HCT116 (cell line): Measurements from ENCODE around the gene GALNT6. TPM values are rescaled to one million over a fixed set of nuclear protein-coding genes. Genes with fewer than 3 reads are reported as not detected.

Experiments
- ATAC-seq: fragments of 200-7000 bp; cut with Tn5 transposase; 2 replicates; pipeline ENCODE4 v1.9.1; 2020; ENCODE audit warnings: mild to moderate bottlenecking, moderate library complexity
- BruUV-seq: library from RNA; stranded (reverse); fragments of 400-500 nt; replicated peaks from 2 replicates; lab custom pipeline; 2021; lab: Mats Ljungman, UMichigan
- CTCF ChIA-PET: fragments of 300-600 bp; sonication (Branson Sonifier 250); formaldehyde crosslinking; loops from one replicate; lab custom pipeline; 2021; ENCODE audit warnings: antibody characterized with exemption; lab: Charles Lee
- POLR2A ChIA-PET: fragments of 300-600, 350-600 bp; sonication (Branson Sonifier 250); formaldehyde crosslinking; loops from one replicate; lab custom pipeline; 2021; ENCODE audit warnings: antibody characterized with exemption; lab: Charles Lee
- RAD21 ChIA-PET, 2 experiments: fragments of 300-600 bp; sonication (Branson Sonifier 250); formaldehyde crosslinking; loops; one replicate each; lab custom pipeline; 2023; ENCODE audit warnings: low total read pairs in 2 of 2; ENCODE audit not compliant: uncharacterized antibody in 2 of 2, unreplicated experiment in 2 of 2, low non-redundant PET in 1 of 2; lab: Charles Lee
- DNase-seq: peaks from one replicate; pipeline ENCODE4 v3.0.0-alpha.2; 2010; ENCODE audit warnings: low read depth, low spot score
- H2AFZ ChIP-seq: fragments of 200-600 bp; shearing (Covaris generic), sonication (generic); 2 replicates; pipeline ENCODE4 v1.6.1; 2017; ENCODE audit warnings: low read depth, mixed run types, mixed read lengths, antibody characterized with exemption, low read length; ENCODE audit not compliant: poor library complexity, severe bottlenecking
- H3K27ac ChIP-seq: 2 replicates; pipeline ENCODE4 v1.5.1; 2012; ENCODE audit warnings: low read depth, low read length
- H3K27me3 ChIP-seq: fragments of 200-600 bp; sonication (generic); 2 replicates; pipeline ENCODE4 v1.6.1; 2016; ENCODE audit warnings: mixed run types, low read length, mixed read lengths; ENCODE audit not compliant: insufficient read depth
- H3K36me3 ChIP-seq, 2 experiments: fragments of 200-500 bp in 1 of 2; fragments of 200-600 bp in 1 of 2; sonication (Bioruptor generic) in 1 of 2; sonication (generic) in 1 of 2; 2 replicates each; pipeline versions ENCODE4 v1.5.1 to v1.6.1; 2014 to 2016; ENCODE audit warnings: low read length in 2 of 2, inconsistent platforms in 1 of 2, mixed read lengths in 1 of 2, mixed run types in 1 of 2; ENCODE audit not compliant: insufficient read depth in 2 of 2, control insufficient read depth in 1 of 2
- H3K4me1 ChIP-seq, 2 experiments: fragments of 200-600 bp in 1 of 2; sonication (generic) in 1 of 2; 2 replicates each; pipeline versions ENCODE4 v1.5.1 to v1.6.1; 2012 to 2017; ENCODE audit warnings: low read length in 2 of 2, inconsistent platforms in 1 of 2, mild to moderate bottlenecking in 1 of 2, mixed read lengths in 1 of 2, mixed run types in 1 of 2, moderate library complexity in 1 of 2; ENCODE audit not compliant: insufficient read depth in 2 of 2, control insufficient read depth in 1 of 2
- H3K4me2 ChIP-seq: fragments of 200-600 bp; sonication (generic); 2 replicates; pipeline ENCODE4 v1.6.1; 2017; ENCODE audit warnings: mixed run types, low read length, mixed read lengths
- H3K4me3 ChIP-seq, 2 experiments: fragments of 200-600 bp in 1 of 2; sonication (generic) in 1 of 2; replicated peaks in 1 of 2; 2 replicates each; pipeline ENCODE4 v1.5.1; 2011 to 2016; ENCODE audit warnings: low read length in 2 of 2, control low read depth in 1 of 2, low read depth in 1 of 2, mild to moderate bottlenecking in 1 of 2, mixed read lengths in 1 of 2, mixed run types in 1 of 2
- H3K79me2 ChIP-seq: fragments of 200-600 bp; sonication (generic); 2 replicates; pipeline ENCODE4 v1.6.1; 2017; ENCODE audit warnings: mild to moderate bottlenecking, mixed run types, low read length, moderate library complexity, mixed read lengths; ENCODE audit not compliant: insufficient read depth
- H3K9ac ChIP-seq: fragments of 200-600 bp; sonication (generic); 2 replicates; pipeline ENCODE4 v1.6.1; 2016; ENCODE audit warnings: low read length, mixed read lengths
- H3K9me2 ChIP-seq: fragments of 200-600 bp; sonication (generic), shearing (Covaris generic); 2 replicates; pipeline ENCODE4 v1.6.1; 2017; ENCODE audit warnings: mixed run types, mild to moderate bottlenecking, moderate library complexity; ENCODE audit not compliant: insufficient read depth
- H3K9me3 ChIP-seq, 2 experiments: fragments of 200-500 bp in 1 of 2; fragments of 200-600 bp in 1 of 2; sonication (Bioruptor generic) in 1 of 2; sonication (generic) in 1 of 2; 2 replicates each; pipeline ENCODE4 v1.6.1; 2014 to 2017; ENCODE audit warnings: low read length in 2 of 2, mixed read lengths in 2 of 2, inconsistent platforms in 1 of 2, low read depth in 1 of 2, mild to moderate bottlenecking in 1 of 2, mixed run types in 1 of 2, moderate library complexity in 1 of 2; ENCODE audit not compliant: control insufficient read depth in 1 of 2, insufficient read depth in 1 of 2
- H4K20me1 ChIP-seq: fragments of 200-600 bp; sonication (generic), shearing (Covaris generic); 2 replicates; pipeline ENCODE4 v1.6.1; 2017; ENCODE audit warnings: mixed run types, mild to moderate bottlenecking, moderate library complexity; ENCODE audit not compliant: insufficient read depth
- ATF3 ChIP-seq: IDR thresholded peaks from 2 replicates; pipeline ENCODE4 v1.6.1; 2012
- ELF1 ChIP-seq: IDR thresholded peaks from 2 replicates; pipeline ENCODE4 v1.6.1; 2012; ENCODE audit warnings: low read depth, borderline replicate concordance
- EZH2 ChIP-seq: fragments of 200-600 bp; sonication (generic); IDR thresholded peaks from 2 replicates; pipeline ENCODE4 v1.6.1; 2017; ENCODE audit warnings: antibody characterized with exemption, mixed run types
- FOSL1 ChIP-seq: IDR thresholded peaks from 2 replicates; pipeline ENCODE4 v1.6.1; 2012; ENCODE audit warnings: low read depth
- MAX ChIP-seq: IDR thresholded peaks from 2 replicates; pipeline ENCODE4 v1.6.1; 2012
- POLR2A ChIP-seq: IDR thresholded peaks from 2 replicates; pipeline ENCODE4 v1.7.0; 2011; ENCODE audit warnings: borderline replicate concordance; ENCODE audit not compliant: insufficient read depth, insufficient read length; ENCODE audit errors: extremely low read depth
- RAD21 ChIP-seq: IDR thresholded peaks from 2 replicates; pipeline ENCODE4 v1.6.1; 2012; ENCODE audit warnings: low read depth, mild to moderate bottlenecking
- SRF ChIP-seq: IDR thresholded peaks from 2 replicates; pipeline ENCODE4 v1.6.1; 2012; ENCODE audit warnings: low read depth
- YY1 ChIP-seq: IDR thresholded peaks from 2 replicates; pipeline ENCODE4 v1.6.1; 2011; ENCODE audit warnings: low read length, low read depth, moderate library complexity, mild to moderate bottlenecking; ENCODE audit not compliant: insufficient replicate concordance; ENCODE audit errors: extremely low read depth
- ZFX ChIP-seq: fragments of 450-650 bp; IDR thresholded peaks from 2 replicates; pipeline ENCODE4 v1.6.1; 2017
- ZNF274 ChIP-seq: fragments of 200-500 bp; sonication (Bioruptor generic); IDR thresholded peaks from 2 replicates; pipeline ENCODE4 v1.6.1; 2014; ENCODE audit warnings: mild to moderate bottlenecking, low read depth, low read length, inconsistent platforms
- intact Hi-C: fragments of 100-400 bp; cut with micrococcal nuclease; formaldehyde crosslinking; loops from 2 replicates; pipeline ENCODE4 v1.10.0; 2022
- total RNA-seq: library from RNA; stranded (reverse); gene quantifications from one replicate; pipeline ENCODE4 v1.2.1, GENCODE V29; 2021; ENCODE audit not compliant: unreplicated experiment

The GALNT6 gene
- total RNA-seq, 1 experiment from 2014 or later = 16.4 TPM

GRCh38 chr12:51382173-51382572 is 9.0 kb downstream of the GALNT6 start:
- H3K27me3 ChIP-seq = no peaks in the 10 kb centered on the region
- no peak overlapping the region for H3K4me2 ChIP-seq
- ChIA-PET POLR2A (no interaction called here), CTCF (no interaction called here), RAD21 (no interaction called here)
- intact Hi-C loops = no loop called here
- H3K4me1 ChIP-seq = no peaks in the 10 kb centered on the region
- H2AFZ ChIP-seq = no peak overlapping the region
- no peaks in the 10 kb centered on the region for H3K79me2 ChIP-seq
- ATAC-seq = no peak
- TF ChIP-seq FOSL1 = no peak
- TF ChIP-seq RAD21 = no peak
- no peak for TF ChIP-seq POLR2A
- TF ChIP-seq MAX = no peak
- no peak for TF ChIP-seq ELF1
- DNase-seq = no peak
- H4K20me1 ChIP-seq = no peaks in the 10 kb centered on the region
- no peaks in the 10 kb centered on the region for H3K9me2 ChIP-seq
- no peak overlapping the region for H3K9ac ChIP-seq
- no peaks in the 10 kb centered on the region for H3K9me3 ChIP-seq
- peaks cover 2 to 7% of the 10 kb centered on the region in 2 experiments; a peak in 2 of 4 replicates for H3K36me3 ChIP-seq
- no peak overlapping the region for H3K27ac ChIP-seq
- no TSS peak for BruUV-seq
- no peak overlapping the region for H3K4me3 ChIP-seq

GRCh38 chr12:51381226-51382079 is 9.8 kb downstream of the GALNT6 start:
- Histone ChIP-seq H3K9me3 (no peaks in the 10 kb centered on the region), H3K9ac (no peak overlapping the region), H3K27me3 (no peaks in the 10 kb centered on the region), H4K20me1 (no peaks in the 10 kb centered on the region), H3K79me2 (no peaks in the 10 kb centered on the region), H3K4me2 (no peak overlapping the region), H3K36me3 (peaks cover 2 to 7% of the 10 kb centered on the region in 2 experiments; a peak in 2 of 4 replicates), H3K9me2 (no peaks in the 10 kb centered on the region), H3K4me3 (no peak overlapping the region), H2AFZ (no peak overlapping the region), H3K27ac (no peak overlapping the region), H3K4me1 (no peaks in the 10 kb centered on the region)
- TF ChIP-seq SRF (no peak), RAD21 (no peak), FOSL1 (no peak), ZFX (no peak), YY1 (no peak), EZH2 (no peak), ZNF274 (no peak), POLR2A (no peak), ATF3 (no peak)
- RAD21 ChIA-PET = no interaction called here
- CTCF ChIA-PET = no interaction called here
- no peak for DNase-seq
- intact Hi-C loops = no loop called here
- no TSS peak for BruUV-seq
- no peak for ATAC-seq
- POLR2A ChIA-PET = interaction anchor here (0.9 to 1.2 kb wide), 2 partner anchors 9 to 10 kb away, joined by 3 to 5 read pairs; no protein-coding TSS in a partner anchor
